ENCODE data around the gene HDC.

HDC gene

DNA sequence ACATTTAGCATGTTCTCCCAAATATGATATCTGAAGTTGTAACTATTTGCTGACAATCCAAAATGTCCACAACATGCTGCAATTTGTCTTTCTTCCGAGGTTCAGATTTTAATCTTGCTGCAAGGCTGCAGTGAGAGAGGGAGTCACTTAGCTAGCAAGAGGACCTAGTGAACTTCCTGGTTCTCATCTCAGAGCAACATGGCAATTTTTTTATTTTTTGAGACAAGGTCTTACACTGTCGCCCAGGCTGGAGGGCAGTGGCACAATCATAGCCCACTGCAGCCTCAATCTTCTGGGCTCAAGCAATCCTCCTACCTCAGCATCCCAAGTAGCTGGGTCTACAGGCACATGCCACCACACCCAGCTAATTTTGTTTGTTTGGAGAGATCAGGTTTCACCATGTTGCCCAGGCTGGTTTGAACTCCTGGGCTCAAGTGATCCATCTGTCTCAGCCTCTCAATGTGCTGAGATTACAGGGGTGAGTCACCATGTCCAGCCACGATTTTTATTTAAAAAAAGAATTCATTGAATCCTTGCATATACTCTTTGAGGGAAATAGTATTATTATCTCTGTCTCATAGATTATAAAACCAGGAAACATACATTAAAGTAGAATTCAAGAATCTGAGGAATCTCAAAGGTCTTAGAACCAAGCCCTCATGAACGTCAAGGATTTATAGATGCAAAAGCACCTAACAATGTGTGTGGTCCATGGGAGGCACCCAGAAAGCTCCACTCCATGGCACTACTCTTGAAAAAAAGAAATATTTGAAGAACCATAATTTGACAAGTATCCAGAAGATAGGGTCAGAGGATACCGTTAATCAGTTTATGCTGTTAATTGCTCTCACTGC lies 9.1 kb downstream of the HDC start:
- DNase-seq (ENCODE audit: low spot score) = no peak

GRCh38 chr15:50252556-50252955 lies 13.0 kb downstream of the HDC start:
- DNase-seq (ENCODE audit: low spot score) = no peak

DNA sequence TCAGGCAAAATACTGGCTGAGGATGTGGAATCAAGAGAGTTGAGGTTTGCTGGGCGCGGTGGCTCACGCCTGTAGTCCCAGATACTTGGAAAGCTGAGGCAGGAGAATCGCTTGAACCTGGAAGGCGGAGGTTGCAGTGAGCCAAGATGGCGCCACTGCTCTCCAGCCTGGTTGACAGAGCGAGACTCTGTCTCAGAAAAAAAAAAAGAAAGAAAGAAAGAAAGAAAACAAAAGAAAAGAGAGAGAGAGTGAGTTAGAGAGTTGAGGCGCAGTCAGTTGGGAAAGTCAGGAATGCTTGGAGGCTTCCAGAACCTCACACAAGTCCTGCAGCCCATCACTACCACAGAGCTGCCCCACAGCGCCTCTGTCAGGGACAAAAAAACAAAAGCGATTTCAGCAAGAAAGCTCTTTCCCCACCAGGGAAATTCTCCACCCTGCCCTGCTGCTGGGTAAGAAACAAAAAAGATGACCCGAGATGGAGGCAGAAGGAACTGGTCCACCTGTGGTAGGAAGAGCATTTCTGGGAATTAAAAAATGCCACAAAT lies 13.8 kb downstream of the HDC start:
- DNase-seq (ENCODE audit: low spot score) = no peak

GRCh38 chr15:50250760-50251394 lies 14.6 kb downstream of the HDC start:
- DNase-seq (ENCODE audit: low spot score) = no peak

DNA sequence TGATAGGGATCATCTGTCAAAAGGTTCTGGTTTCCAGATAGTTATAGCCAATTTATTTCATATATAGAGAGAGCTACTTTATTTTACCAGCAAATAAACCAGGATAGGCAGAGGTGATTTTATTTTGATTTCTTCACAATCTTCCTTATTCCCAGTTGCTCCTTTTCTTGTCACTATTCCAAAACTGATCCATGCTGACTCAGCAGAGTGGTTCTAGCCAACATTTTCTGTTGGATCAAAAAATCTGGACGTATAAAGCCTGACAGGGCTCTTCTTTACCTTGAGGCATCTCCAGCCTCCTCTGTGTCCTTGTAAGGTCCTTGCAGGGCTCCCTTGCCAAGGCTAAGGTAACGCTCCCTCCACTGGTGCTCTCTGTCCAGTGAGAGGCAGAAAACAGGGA lies 15.8 kb downstream of the HDC start:
- no peak for DNase-seq (ENCODE audit: low spot score)

DNA sequence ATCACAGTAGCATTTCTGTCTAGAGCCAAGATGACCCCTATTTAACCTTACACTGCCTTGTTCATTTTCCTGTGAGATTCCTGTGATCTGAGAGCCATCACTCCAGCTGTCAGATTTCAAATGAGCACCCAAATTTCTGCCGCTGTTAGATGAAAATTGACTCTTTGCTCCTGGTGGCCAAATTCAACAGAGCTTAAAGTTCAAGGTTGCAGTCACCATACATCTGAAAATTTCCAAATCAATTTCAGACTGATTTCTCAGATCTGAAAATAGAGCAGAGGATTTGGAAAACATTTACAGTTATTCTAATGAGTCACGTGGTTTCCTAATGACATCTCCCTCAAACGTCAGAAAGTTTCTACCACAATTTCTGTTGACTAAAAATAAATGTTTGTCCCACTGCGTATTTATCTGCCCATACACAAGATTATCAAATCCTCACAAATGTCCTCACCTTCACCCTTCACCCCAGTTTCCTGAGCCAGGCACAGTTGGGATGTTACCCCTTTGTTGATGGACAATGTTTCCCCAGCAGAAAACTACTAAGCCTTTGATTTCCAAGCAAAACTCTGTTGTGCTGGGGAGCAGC lies 16.4 kb downstream of the HDC start:
- DNase-seq (ENCODE audit: low spot score) = no peak

DNA sequence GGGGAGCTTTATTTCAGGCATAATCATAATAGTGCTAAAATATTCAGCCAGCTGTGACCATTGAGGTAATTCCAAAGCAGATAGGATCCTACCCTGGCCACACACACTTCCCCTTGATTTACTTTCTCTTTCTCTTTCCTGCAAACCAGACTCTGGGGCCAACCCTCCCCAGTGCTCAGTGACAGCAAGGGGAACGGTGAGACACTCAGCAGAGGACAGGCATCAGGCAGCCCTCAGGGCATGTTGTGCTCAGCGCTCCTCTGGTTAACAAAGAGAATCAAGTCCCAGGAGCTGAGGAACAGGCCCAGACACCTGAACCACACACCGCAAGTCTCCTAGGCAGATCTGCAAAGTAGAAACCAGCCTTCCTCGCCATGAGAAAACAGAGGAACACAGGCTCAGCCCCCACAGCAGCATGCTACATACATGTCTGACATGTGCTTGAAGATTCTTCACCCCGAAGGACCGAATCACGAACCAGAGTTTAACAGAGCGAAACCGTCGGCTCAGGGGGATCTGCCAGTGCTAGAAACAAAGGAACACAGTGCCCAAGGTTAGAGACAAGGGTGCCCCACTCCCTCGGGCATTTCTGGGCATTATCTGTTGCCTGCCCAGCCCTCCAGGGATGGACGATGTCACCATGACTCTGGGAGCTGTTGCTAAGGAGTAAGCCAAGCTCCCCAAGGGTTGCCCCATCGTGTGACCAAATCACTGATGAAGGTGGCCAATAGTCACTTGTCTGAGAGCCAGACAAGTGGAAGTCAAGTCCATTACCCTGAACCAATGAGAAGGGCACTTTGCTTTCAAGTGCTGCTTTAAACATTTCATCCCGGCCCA lies 17.5 kb downstream of the HDC start:
- DNase-seq (ENCODE audit: low spot score) = no peak

DNA sequence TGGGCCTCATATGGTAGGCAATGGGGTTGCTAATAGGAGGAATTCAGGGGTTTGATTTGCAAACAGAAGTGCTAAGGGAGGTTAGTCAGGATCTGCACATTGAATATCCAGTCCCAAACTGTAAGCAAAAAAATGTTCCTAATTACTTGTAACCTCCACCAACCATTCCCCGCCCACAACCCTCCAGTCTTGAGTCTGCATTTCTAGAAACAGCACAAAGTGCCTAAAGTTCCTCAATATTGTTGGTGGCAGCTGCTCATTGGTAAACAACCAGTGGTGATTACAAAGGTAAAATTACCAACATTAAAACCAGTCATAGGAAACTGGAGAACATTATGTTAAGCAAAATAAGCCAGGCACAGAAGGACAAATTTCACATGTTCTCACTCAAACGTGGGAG lies 18.9 kb downstream of the HDC start:
- no peak for DNase-seq (ENCODE audit: low spot score)

GRCh38 chr15:50244959-50245624 lies 20.4 kb downstream of the HDC start:
- DNase-seq (ENCODE audit: low spot score) = no peak

DNA sequence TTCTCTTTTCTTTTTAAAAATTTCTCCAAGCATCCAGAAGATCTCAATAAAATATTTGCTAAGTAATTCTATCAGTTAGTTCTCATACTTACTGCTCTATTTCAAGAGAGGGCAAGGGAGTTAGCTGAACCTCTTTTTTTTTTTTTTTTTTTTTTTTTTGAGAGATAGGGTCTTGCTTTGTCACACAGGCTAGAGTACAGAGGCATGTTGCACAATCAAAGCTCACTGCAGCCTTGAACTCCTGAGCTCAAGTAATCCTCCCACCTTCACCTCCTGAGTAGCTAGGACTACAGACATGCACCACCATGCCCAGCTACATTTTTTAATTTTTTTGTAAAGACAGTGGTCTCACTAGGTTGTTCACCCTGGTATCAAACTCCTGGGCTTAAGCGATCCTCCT lies 21.4 kb downstream of the HDC start:
- no peak for DNase-seq (ENCODE audit: low spot score)

DNA sequence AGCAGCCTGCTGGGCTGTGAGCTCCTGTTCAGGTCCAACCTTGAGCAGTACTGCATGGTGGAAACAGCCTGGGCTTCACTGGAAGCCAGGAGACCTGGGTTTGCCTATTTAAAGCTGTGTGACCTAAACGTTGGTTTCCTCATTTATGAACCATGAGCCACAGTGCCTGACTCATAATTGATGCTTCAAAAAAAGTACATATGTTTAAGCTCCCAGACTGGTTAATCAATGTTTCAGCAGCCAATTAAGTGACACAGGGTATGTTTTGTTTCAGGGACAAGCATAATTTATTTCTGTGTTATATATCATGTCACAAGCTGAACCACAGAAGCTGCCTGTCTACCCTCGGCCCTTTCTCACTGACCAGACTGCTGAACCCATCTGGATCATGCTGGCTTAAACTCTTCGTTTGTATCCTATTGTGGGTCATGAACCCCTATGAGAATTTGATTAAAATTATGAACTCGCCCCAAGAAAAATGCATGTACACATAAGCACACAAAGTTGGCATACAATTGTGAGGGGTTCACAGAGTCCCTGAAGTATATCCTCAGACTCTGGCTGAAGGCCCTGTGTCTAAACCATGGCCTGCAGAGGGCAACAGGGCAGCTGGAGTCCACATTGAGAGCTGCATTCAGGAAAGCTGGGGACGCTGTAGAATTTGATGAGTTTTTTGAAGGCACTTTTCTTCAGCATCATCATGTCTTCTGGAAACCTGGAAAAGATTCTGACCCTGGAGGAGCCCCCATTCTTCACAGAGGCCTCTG lies 23.7 kb downstream of the HDC start:
- DNase-seq (ENCODE audit: low spot score) = peak; percentile 14

DNA sequence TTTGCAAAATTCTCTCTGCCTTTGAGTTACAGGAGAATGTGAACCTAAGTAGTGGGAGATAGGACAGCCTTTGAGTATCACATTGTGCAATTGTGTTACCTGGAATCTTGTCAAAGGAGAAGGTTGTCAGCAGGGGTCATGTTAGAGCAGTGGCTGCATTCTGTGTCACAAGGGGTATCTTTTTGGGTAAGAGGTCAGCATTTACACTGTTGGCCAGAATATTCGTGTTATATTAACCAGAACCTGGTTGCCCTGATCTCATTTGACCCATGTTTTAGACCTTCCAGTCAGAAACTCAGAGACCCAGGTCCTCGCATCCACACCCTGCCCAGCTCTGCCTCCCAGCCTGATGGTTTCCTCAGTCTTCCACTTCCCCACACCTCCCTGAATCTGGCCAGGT lies 27.3 kb downstream of the HDC start:
- no peak for DNase-seq (ENCODE audit: low spot score)

DNA sequence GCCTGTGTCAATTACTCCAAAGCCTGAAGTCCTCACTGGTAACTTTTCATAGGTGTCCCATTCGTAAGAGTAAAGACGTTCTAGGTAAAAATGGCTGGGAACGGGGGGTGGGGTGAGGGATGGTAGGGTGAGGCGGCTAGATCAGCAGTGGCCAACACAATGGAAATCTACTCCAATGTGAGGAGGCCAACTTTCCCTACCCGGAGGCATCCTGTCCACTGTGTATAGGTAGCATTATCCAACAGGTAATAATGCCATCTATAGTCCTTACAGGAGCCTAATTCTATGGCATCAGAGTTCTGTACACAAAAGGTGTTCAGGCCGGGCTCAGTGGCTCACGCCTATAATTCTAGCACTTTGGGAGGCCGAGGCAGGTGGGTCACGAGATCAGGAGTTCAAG lies 29.1 kb downstream of the HDC start:
- no peak for DNase-seq (ENCODE audit: low spot score)

DNA sequence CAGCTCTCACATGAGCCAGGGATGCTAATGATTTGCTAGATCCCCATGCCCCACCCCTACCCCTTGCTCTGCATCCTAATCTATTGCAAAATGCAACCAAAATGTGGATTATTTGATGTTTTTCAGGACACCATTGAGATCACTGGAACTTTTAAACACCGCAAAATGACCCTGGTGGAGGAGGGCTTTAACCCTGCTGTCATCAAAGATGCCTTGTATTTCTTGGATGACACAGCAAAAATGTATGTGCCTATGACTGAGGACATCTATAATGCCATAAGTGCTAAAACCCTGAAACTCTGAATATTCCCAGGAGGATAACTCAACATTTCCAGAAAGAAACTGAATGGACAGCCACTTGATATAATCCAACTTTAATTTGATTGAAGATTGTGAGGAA lies 29.7 kb downstream of the HDC start:
- no peak for DNase-seq (ENCODE audit: low spot score)

- no peak for DNase-seq (ENCODE audit: low spot score)
Observed at GRCh38 chr15:50234764-50235163, 30.8 kb downstream of the HDC start.

- DNase-seq (ENCODE audit: low spot score) = no peak
Observed at GRCh38 chr15:50233192-50233736, 32.3 kb downstream of the HDC start.

DNA sequence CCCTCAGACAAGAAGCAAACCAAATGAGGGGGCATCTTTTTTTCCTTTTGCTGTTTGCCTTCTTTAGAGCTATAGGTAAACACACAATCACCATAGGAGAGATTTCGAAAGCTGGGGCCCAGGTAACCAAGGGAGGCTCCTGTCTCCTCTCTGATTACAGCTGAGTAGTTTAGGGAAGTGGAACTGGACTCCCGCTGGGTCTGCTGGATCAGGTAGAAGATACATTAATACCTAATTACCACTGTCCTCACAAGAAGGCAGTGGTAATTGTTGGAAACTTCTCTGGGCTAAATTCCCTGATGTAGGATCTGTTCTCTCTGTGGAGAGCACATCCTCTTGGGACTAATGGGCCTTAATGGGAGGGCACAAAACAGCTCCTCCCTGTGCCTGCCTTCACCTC lies 32.7 kb downstream of the HDC start:
- no peak for DNase-seq (ENCODE audit: low spot score)

GRCh38 chr15:50231761-50232160 lies 33.8 kb downstream of the HDC start:
- DNase-seq (ENCODE audit: low spot score) = no peak

DNA sequence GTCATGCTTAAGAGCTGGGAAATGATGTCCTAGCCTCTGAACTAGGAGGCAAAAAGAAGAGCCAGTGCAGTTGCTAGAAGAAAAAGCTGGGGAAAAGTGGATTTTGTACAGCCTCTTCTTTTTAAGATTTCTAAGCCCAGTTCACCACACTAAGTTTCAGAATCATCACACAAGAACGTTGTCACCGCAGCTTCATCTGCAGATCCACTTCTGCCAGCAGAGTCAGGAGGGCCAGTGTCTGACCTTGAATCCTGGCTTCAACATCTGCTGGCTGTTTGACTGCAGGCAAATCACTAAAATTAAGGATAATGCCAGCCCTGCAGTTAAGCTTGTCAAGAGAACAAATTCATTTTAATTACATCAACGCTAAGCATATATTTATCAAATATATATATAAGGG lies 36.2 kb downstream of the HDC start:
- no peak for DNase-seq (ENCODE audit: low spot score)

- DNase-seq (ENCODE audit: low spot score) = no peak
Observed at GRCh38 chr15:50228866-50229265, 36.7 kb downstream of the HDC start.

DNA sequence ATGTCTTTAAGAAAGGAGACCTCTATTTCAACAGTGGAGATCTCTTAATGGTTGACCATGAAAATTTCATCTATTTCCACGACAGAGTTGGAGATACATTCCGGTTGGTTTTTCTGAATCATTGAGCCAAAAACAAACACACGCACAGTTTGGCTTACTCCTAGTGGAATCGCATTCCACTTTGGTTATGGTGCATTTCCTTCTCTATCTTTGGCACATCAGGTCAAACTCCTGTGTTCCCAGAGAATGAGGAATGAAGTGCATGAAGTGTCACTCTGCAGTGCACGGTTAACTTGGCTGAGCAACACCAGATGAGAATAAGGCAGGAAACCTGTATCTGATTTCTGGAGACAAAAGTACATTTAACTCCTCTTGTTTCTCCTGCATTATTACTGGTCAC lies 38.5 kb downstream of the HDC start:
- peak; percentile 70 for DNase-seq (ENCODE audit: low spot score)

Data from AG08396 (cell line).